ENCODE results near the gene GPR152. TPM values are rescaled to one million over a fixed set of nuclear protein-coding genes. Genes with fewer than 3 reads are reported as not detected.

Gene GPR152
- total RNA-seq, 4 donors from 2014 or later, result not detected

DNA sequence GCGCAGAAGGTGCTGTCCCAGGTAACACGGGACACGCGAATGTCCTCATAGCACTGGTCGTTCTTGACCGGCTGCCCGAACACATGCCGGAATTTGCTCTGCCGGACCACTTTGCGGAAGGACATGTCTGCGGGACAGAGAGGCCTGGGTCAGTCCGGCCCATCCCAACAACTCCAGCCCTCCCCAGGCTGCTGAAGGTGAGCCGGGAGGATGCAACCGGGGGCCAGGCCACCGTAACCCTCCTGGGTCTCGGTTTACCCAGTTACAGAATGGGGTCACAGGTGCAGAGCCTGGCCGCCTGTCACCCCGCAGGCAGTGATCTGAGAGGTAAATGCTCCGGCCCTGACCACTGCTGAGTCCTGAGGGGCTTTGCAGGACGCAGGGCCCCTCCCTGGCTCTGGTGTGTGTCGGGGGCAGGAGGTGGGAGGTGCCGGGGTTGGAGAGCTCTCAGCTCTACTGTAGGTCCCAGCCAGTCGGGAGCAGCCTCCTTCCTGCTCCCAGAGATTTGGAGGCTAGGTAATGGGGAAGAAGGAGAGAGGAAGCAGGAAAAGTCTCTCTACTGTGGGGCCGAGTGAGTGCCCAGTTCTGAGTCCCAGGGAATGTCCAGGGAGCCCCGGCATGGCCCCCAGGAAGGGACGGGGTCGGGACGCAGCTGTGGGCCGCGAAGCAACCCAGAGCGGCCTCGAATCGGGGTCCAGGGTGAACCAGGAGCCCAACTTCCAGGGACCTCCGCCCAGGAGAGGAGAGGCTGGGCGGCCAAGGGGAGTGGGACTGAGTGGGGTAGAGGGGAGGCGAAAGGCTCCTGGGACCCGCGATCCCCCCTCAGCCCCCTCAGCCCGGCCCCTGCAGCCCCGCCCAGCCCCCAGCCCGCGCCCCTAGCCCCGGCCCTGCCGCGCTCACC, 9.8 kb downstream of the GPR152 start:
- 10% methylated on average over 2 of the region's 45 CpGs; no CpG with 5 or more reads in 1 of the 2 donors for WGBS, 2 donors (ENCODE audit: low coverage in 1 of 2)
- peak; percentile 16 for ATAC-seq

DNA sequence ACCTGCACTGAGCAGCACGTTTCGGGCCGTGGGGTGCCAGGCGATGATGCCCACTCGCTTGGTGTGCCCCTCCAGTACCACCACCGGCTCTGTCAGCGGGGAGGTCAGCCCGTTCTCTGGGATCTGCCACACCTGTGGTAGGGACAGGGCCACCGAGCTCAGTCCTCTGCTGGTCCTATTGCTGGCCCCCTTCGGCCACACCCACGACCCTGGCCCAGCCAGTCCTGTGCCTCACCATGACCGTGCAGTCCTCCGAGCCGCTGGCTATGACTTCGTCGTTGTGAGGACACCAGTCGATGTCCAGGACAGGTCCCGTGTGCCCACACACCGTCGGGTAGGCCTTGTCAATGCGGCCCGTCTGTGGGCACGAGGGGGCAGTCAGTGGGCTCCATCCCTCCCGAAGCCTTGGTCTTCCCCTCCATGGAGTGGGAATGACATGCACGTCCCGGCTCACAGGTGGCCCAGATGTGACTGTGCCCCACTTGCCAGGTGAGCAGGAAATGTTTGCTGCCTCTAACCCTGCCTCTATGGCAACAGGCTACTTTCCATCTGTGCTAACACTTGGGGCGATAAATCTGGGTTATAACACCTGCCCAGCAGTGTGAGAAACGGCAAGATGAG, 10.7 kb downstream of the GPR152 start:
- H3K36me3 ChIP-seq, result peaks cover 0 to 54% of the 10 kb centered on the region in 2 donors
- H3K27ac ChIP-seq, result peak overlapping the region in 3 of 4 donors; percentile 96 to 99 (median 96)
- H3K9me3 ChIP-seq, result no peaks in the 10 kb centered on the region
- ATAC-seq, result no peak
- peaks cover 0 to 62% (median 15%) of the 10 kb centered on the region in 3 donors for H3K4me1 ChIP-seq
- TF ChIP-seq POLR2A (IDR thresholded peaks at IDR 0.05) (no peak), EP300 (IDR thresholded peaks at IDR 0.05) (no peak), POLR2AphosphoS5 (IDR thresholded peaks at IDR 0.05) (no peak)
- TF ChIP-seq, protein P1, sequence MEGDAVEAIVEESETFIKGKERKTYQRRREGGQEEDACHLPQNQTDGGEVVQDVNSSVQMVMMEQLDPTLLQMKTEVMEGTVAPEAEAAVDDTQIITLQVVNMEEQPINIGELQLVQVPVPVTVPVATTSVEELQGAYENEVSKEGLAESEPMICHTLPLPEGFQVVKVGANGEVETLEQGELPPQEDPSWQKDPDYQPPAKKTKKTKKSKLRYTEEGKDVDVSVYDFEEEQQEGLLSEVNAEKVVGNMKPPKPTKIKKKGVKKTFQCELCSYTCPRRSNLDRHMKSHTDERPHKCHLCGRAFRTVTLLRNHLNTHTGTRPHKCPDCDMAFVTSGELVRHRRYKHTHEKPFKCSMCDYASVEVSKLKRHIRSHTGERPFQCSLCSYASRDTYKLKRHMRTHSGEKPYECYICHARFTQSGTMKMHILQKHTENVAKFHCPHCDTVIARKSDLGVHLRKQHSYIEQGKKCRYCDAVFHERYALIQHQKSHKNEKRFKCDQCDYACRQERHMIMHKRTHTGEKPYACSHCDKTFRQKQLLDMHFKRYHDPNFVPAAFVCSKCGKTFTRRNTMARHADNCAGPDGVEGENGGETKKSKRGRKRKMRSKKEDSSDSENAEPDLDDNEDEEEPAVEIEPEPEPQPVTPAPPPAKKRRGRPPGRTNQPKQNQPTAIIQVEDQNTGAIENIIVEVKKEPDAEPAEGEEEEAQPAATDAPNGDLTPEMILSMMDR (IDR thresholded peaks at IDR 0.05), result no peak
- no peak overlapping the region for H3K4me3 ChIP-seq
- H3K27me3 ChIP-seq, result no peaks in the 10 kb centered on the region
- WGBS, 2 donors (ENCODE audit: low coverage in 1 of 2), result no CpG with 5 or more reads among the region's 28 CpGs

More for the DNA sequence above, 9.8 kb downstream of the GPR152 start:
- peaks cover 0 to 55% (median 15%) of the 10 kb centered on the region in 3 donors for H3K4me1 ChIP-seq
- H3K4me3 ChIP-seq, result peak overlapping the region; percentile 75 to 92
- TF ChIP-seq POLR2AphosphoS5 (IDR thresholded peaks at IDR 0.05) (no peak), POLR2A (IDR thresholded peaks at IDR 0.05) (no peak), EP300 (IDR thresholded peaks at IDR 0.05) (no peak)
- TF ChIP-seq, protein P1 (IDR thresholded peaks at IDR 0.05), result no peak
- H3K27me3 ChIP-seq, result no peaks in the 10 kb centered on the region
- H3K36me3 ChIP-seq, result peaks cover 0 to 46% of the 10 kb centered on the region in 2 donors
- no peaks in the 10 kb centered on the region for H3K9me3 ChIP-seq
- H3K27ac ChIP-seq, result peak overlapping the region; percentile 82 to 99 (median 96)

DNA sequence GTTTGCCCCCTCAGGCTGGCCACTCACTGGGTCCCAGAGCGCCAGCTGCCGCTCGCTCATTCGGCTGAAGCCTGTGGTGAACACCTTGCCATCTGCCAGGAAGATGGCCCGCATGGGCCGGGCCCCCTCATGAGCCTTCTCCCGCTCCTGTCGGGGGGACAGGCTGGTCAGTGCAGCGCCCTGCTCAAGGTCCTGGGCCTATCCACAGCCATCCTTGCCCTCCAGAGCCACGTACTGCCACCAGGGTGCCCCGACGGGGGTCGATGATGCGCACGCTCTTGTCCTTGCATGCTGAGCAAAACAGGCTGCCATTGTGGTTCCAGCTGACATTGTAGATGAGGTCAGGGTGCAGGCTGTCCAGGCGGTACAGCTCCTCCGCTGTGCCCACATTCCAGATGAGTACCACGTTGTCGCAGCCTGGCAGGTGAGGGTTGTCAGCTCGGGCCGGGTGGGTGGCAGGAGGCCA, 11.4 kb downstream of the GPR152 start:
- H3K4me3 ChIP-seq, result no peak overlapping the region
- no peaks in the 10 kb centered on the region for H3K27me3 ChIP-seq
- peaks cover 0 to 57% of the 10 kb centered on the region in 2 donors for H3K36me3 ChIP-seq
- H3K4me1 ChIP-seq, result peaks cover 0 to 68% (median 15%) of the 10 kb centered on the region in 3 donors
- no peak for ATAC-seq
- no peaks in the 10 kb centered on the region for H3K9me3 ChIP-seq
- WGBS, 2 donors (ENCODE audit: low coverage in 1 of 2), result 77% methylated on average over 3 of the region's 21 CpGs; no CpG with 5 or more reads in 1 of the 2 donors
- peak overlapping the region in 3 of 4 donors; percentile 50 to 66 (median 60) for H3K27ac ChIP-seq
- TF ChIP-seq, protein P1 (IDR thresholded peaks at IDR 0.05), result no peak
- TF ChIP-seq POLR2A (IDR thresholded peaks at IDR 0.05) (no peak), EP300 (IDR thresholded peaks at IDR 0.05) (no peak), POLR2AphosphoS5 (IDR thresholded peaks at IDR 0.05) (no peak)

DNA sequence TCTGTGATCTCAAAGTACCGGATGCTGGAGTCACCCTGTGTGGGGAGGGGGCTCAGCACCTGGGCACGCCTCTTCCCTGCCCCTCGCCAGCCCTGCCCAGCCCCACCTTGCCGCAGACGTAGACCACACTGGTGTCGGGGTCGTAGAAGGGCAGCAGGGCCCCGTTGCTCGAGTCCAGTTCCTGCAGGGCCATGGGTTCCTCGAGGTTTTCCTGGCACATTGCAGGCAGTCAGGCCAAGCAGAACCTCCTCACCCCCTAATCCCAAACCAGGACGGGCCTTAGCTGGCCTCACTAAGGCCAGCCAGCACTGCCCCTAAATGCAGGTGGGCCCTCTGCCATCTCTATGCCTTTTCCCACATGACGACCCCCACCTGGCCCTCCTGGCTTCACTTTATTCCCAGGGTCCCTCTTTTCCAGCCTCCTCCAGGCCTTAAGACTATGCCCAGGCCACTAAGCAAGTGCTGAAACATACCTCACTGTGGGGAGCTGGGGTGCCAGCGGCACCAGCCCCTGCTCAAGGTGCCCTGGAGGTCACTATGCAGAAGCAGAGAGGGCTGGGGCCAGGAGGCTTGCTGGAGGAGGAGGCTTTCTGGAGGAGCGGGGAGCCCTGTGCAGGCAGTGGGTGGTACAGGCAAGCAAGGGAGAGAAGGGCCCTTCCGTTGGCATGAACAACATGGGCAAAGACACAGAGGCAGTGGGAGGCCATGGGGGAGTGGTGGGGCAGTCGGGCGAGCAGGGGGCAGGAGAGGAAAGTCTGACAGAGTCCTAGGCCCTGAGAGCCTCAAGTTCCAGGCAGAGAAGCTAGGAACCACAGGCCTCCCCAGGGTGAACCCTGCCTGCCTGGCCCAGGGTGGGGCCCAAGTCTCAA, 12.1 kb downstream of the GPR152 start:
- Histone ChIP-seq H3K36me3 (peaks cover 0 to 63% of the 10 kb centered on the region in 2 donors), H3K27ac (peak overlapping the region in 3 of 4 donors; percentile 50 to 66 (median 60)), H3K4me1 (peaks cover 0 to 75% (median 15%) of the 10 kb centered on the region in 3 donors), H3K9me3 (no peaks in the 10 kb centered on the region), H3K27me3 (no peaks in the 10 kb centered on the region), H3K4me3 (no peak overlapping the region)
- TF ChIP-seq POLR2AphosphoS5 (IDR thresholded peaks at IDR 0.05), result no peak
- TF ChIP-seq EP300 (IDR thresholded peaks at IDR 0.05), result no peak
- TF ChIP-seq, protein P1 (IDR thresholded peaks at IDR 0.05), result no peak
- TF ChIP-seq POLR2A (IDR thresholded peaks at IDR 0.05), result no peak
- no peak for ATAC-seq
- 70 to 72% methylated on average over 2 to 4 of the region's 17 CpGs for WGBS, 2 donors (ENCODE audit: low coverage in 1 of 2)

Data from gastroesophageal sphincter (tissue), 4 donors.